ENCODE data around the gene GP1BA.
A peak's percentile ranks its signal among the peaks of the same experiment; 100 is the strongest.

GP1BA gene

DNA sequence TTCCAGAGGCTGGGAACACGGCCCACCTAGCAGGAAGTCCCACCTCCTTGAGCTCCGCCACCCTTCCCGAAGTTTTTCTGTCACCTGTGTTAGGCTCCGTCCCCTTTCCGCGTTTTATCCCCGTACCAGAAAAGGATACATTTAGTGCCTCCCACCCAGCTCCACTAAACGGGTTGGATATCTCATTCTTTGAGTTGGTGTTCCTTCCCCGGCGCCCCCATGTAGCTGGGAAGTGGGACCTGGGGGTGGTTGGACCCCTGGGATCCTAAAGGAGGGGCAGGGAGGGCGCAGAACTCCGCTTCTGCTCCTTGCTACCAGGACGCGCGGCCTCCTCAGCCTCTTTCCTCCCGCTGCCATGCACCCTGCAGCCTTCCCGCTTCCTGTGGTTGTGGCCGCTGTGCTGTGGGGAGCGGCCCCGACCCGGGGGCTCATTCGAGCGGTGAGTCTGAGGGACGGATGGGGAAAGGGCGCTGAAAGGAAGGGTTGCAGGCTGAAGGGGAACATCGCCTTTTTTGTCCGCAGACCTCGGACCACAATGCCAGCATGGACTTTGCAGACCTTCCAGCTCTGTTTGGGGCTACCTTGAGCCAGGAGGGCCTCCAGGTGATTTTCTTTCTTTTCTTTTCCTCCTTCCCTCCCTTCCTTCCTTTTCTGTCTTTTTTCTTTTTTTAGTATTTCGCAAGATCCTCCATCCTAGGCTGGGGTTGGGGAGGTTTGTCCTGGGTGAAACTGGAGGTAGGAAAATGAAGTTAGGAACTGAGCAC, 8.7 kb downstream of the GP1BA start:
- H3K36me3 ChIP-seq (ENCODE audit: insufficient read depth, low read length), result peaks cover 64% of the 10 kb centered on the region
- peak overlapping the region; percentile 94 for H3K9ac ChIP-seq (ENCODE audit: low read length)
- H3K27me3 ChIP-seq (ENCODE audit: control insufficient read depth in 1 of 2, insufficient read depth in 2 of 2, low read length in 2 of 2), result no peaks in the 10 kb centered on the region
- peaks cover 60% of the 10 kb centered on the region for H3K4me1 ChIP-seq (ENCODE audit: insufficient read depth, low read length)
- no peaks in the 10 kb centered on the region for H3K9me3 ChIP-seq (ENCODE audit: low read length)
- H3K27ac ChIP-seq (ENCODE audit: low read depth, low read length), result peak overlapping the region; percentile 97
- peak overlapping the region; percentile 92 to 97 for H3K4me3 ChIP-seq (ENCODE audit: low read depth in 1 of 2, low read length in 2 of 2)

DNA sequence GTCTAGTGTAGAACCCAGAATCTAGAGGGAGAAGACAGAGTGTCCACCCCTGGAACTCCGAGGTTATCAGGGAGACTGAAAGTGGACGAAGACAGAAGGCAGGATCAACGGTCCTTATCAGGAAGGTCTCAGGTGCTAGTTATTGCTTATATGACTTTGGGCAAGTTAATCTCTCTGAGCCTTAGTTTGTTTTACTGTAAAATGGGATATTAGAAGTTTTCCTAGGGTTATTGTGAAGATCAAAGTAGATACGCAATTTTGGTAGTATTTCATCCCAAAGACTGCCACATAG, 9.2 kb downstream of the GP1BA start:
- H3K9ac ChIP-seq (ENCODE audit: low read length), result peak overlapping the region; percentile 94
- H3K9me3 ChIP-seq (ENCODE audit: low read length), result no peaks in the 10 kb centered on the region
- peak overlapping the region; percentile 97 for H3K27ac ChIP-seq (ENCODE audit: low read depth, low read length)
- H3K36me3 ChIP-seq (ENCODE audit: insufficient read depth, low read length), result peaks cover 65% of the 10 kb centered on the region
- peaks cover 65% of the 10 kb centered on the region for H3K4me1 ChIP-seq (ENCODE audit: insufficient read depth, low read length)
- no peaks in the 10 kb centered on the region for H3K27me3 ChIP-seq (ENCODE audit: control insufficient read depth in 1 of 2, insufficient read depth in 2 of 2, low read length in 2 of 2)
- H3K4me3 ChIP-seq (ENCODE audit: low read depth in 1 of 2, low read length in 2 of 2), result peak overlapping the region; percentile 92 to 97

DNA sequence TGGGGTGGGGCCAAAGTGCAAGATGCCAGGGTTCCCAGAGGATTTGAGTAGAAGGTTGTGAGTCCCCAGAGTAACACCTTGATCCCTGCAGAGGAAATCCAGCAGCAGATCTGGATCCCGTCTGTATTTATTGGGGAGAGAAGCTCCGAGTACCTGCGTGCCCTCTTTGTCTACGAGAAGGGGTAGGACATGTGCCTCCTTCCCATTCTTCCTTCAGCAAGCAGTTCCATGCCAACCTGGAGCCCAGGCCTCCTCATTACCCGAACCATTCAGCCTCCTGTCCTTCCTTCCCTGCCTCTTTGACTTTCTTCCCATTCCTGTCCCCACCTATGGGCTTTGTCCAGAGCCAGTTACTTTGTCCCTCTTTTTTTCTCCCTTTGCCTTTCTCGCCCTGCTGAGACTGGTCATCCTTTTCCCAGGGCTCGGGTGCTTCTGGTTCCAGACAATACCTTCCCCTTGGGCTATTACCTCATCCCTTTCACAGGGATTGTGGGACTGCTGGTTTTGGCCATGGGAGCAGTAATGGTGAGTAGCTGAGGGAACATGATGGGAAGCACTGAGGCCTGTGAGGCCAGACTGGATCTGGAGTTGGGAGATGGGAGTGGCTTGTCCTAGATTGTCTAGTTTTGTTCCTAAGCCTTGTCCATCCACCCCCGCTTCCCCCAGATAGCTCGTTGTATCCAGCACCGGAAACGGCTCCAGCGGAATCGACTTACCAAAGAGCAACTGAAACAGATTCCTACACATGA, 10.9 kb downstream of the GP1BA start:
- peaks cover 58% of the 10 kb centered on the region for H3K36me3 ChIP-seq (ENCODE audit: insufficient read depth, low read length)
- H3K4me3 ChIP-seq (ENCODE audit: low read depth in 1 of 2, low read length in 2 of 2), result no peak overlapping the region
- H3K9ac ChIP-seq (ENCODE audit: low read length), result no peak overlapping the region
- H3K27me3 ChIP-seq (ENCODE audit: control insufficient read depth in 1 of 2, insufficient read depth in 2 of 2, low read length in 2 of 2), result no peaks in the 10 kb centered on the region
- H3K27ac ChIP-seq (ENCODE audit: low read depth, low read length), result no peak overlapping the region
- peaks cover 69% of the 10 kb centered on the region for H3K4me1 ChIP-seq (ENCODE audit: insufficient read depth, low read length)
- H3K9me3 ChIP-seq (ENCODE audit: low read length), result no peaks in the 10 kb centered on the region

DNA sequence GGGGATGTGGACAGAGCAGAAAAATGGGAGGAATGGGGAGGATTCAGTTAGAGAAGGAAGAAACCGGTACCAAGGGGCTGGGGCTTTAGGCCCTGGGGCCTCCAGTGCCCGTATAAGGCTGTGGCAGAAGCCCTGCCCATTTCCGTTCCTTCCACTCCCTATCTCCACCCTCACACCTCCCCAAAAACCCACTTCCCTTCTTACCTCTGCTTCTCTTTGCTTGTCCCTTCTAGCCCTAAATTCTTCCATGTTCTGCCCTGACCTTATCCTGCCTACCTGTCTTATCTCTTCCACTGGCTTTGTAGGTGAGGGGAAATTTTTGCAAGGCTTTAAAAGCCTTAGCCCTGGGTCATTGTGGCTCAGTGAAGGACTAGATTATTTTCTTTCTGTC, 12.1 kb downstream of the GP1BA start:
- Histone ChIP-seq H3K4me1 (ENCODE audit: insufficient read depth, low read length) (peaks cover 57% of the 10 kb centered on the region), H3K36me3 (ENCODE audit: insufficient read depth, low read length) (peaks cover 48% of the 10 kb centered on the region), H3K4me3 (ENCODE audit: low read depth in 1 of 2, low read length in 2 of 2) (no peak overlapping the region), H3K27ac (ENCODE audit: low read depth, low read length) (no peak overlapping the region), H3K9ac (ENCODE audit: low read length) (peak overlapping the region; percentile 54), H3K27me3 (ENCODE audit: control insufficient read depth in 1 of 2, insufficient read depth in 2 of 2, low read length in 2 of 2) (no peaks in the 10 kb centered on the region), H3K9me3 (ENCODE audit: low read length) (no peaks in the 10 kb centered on the region)

DNA sequence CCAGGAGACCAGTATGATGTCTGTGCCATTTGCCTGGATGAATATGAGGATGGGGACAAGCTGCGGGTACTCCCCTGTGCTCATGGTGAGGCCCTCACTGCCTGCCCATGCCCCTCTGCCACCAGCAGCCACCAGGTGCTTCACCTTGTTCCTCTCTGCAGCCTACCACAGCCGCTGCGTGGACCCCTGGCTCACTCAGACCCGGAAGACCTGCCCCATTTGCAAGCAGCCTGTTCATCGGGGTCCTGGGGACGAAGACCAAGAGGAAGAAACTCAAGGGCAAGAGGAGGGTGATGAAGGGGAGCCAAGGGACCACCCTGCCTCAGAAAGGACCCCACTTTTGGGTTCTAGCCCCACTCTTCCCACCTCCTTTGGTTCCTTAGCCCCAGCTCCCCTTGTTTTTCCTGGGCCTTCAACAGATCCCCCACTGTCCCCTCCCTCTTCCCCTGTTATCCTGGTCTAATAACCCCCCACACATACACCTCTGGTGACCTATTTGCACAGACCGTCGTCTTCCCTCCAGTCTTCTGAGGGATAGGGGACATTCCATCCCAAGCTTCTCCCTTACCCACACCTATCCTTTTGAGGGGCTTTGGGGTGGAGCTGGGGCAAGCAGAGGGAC, 12.6 kb downstream of the GP1BA start:
- Histone ChIP-seq H3K9me3 (ENCODE audit: low read length) (no peaks in the 10 kb centered on the region), H3K27ac (ENCODE audit: low read depth, low read length) (peak overlapping the region; percentile 84), H3K4me3 (ENCODE audit: low read depth in 1 of 2, low read length in 2 of 2) (no peak overlapping the region), H3K27me3 (ENCODE audit: control insufficient read depth in 1 of 2, insufficient read depth in 2 of 2, low read length in 2 of 2) (no peaks in the 10 kb centered on the region), H3K36me3 (ENCODE audit: insufficient read depth, low read length) (peaks cover 48% of the 10 kb centered on the region), H3K4me1 (ENCODE audit: insufficient read depth, low read length) (peaks cover 56% of the 10 kb centered on the region), H3K9ac (ENCODE audit: low read length) (peak overlapping the region; percentile 54)

DNA sequence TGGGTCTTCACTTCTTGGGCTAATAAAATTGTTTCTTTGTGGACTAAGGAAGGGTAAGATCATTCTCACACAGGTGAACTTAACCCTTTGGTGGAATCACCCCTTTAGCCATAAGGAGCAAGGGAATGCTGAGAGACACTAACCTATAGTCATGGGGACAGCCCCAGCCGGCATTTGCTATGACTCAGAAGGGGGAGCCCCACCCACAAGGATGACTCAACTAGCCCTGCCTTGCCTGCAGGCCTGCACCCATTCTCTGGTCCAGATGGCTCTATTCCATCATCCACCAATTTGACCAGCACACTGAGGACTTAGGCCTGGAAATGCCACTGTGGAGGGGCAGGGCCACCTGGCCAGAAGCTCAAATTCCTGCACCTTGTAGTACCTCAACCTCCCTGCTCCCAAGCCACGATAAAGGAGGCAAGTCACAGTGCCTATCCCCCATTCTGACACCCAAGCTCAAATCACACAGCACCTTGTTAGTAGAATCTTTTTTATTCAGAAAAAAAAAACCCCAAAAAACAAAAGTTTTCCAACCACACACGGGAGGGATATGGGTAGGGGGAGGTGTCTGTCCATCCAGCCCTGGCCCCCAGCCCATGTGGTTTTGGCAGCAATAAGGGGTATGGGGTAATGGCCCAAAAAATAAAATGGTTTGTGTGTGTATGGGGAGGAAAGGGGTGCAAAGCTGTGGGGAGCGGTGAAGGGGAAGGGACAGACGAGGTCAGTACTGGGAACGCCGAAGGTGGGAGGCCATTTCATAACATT, 13.3 kb downstream of the GP1BA start:
- Histone ChIP-seq H3K4me3 (ENCODE audit: low read depth in 1 of 2, low read length in 2 of 2) (peak overlapping the region in 1 of 2 donors; percentile 72), H3K4me1 (ENCODE audit: insufficient read depth, low read length) (peaks cover 58% of the 10 kb centered on the region), H3K9me3 (ENCODE audit: low read length) (no peaks in the 10 kb centered on the region), H3K9ac (ENCODE audit: low read length) (peak overlapping the region; percentile 54), H3K27me3 (ENCODE audit: control insufficient read depth in 1 of 2, insufficient read depth in 2 of 2, low read length in 2 of 2) (no peaks in the 10 kb centered on the region), H3K27ac (ENCODE audit: low read depth, low read length) (peak overlapping the region; percentile 84), H3K36me3 (ENCODE audit: insufficient read depth, low read length) (peaks cover 48% of the 10 kb centered on the region)

DNA sequence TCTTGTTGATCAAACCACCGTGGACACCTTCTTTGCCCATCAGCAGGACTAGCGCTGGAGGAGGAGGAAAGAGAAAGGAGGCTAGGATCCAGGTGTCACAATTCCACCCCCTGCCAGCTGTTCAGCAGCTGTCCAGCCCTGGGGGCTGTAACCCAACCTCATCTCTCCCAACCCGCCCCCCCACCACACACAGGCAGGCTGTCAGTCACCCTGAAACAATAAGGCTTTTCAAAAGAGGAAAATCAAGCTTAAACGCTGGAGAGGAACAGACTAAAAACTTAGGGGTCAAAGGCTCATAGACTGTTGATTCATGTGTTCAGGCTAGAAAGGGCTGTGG, 13.8 kb downstream of the GP1BA start:
- Histone ChIP-seq H3K9ac (ENCODE audit: low read length) (peak overlapping the region; percentile 86), H3K4me1 (ENCODE audit: insufficient read depth, low read length) (peaks cover 63% of the 10 kb centered on the region), H3K4me3 (ENCODE audit: low read depth in 1 of 2, low read length in 2 of 2) (peak overlapping the region in 1 of 2 donors; percentile 72), H3K36me3 (ENCODE audit: insufficient read depth, low read length) (peaks cover 48% of the 10 kb centered on the region), H3K27ac (ENCODE audit: low read depth, low read length) (peak overlapping the region; percentile 88), H3K27me3 (ENCODE audit: control insufficient read depth in 1 of 2, insufficient read depth in 2 of 2, low read length in 2 of 2) (no peaks in the 10 kb centered on the region), H3K9me3 (ENCODE audit: low read length) (no peaks in the 10 kb centered on the region)

DNA sequence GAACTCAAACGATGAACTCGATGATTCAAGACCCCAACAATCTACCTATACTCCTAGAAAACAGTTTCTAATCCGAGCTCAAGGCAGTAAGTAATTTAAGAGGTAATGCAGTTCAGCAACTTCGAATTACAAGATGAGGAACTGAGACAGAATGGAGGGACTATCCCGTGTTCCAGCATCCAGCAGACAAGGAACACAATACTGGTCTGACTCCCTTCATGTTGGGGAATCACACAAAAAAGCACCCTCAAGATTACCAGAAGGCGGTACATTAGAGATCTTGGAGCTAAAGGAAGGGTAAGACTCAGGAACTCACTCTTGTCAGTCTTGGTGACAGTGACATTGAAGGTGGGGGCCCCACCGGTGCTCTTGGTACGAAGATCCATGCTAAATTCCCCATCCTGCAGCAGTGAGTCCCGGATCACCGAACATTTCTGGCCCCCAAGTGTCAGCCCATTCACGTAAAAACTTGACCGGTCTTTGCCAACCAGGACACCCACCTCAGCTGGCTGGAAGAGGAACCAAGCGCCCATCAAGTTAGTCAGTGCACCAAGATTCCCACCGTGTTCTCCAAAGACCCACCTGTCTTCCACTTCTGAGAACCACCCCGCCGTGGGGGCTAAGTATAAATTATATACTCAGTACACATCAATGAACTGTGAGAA, 14.4 kb downstream of the GP1BA start:
- Histone ChIP-seq H3K9ac (ENCODE audit: low read length) (peak overlapping the region; percentile 86), H3K27me3 (ENCODE audit: control insufficient read depth in 1 of 2, insufficient read depth in 2 of 2, low read length in 2 of 2) (no peaks in the 10 kb centered on the region), H3K27ac (ENCODE audit: low read depth, low read length) (peak overlapping the region; percentile 88), H3K4me3 (ENCODE audit: low read depth in 1 of 2, low read length in 2 of 2) (peak overlapping the region; percentile 37 to 72), H3K36me3 (ENCODE audit: insufficient read depth, low read length) (peaks cover 48% of the 10 kb centered on the region), H3K4me1 (ENCODE audit: insufficient read depth, low read length) (peaks cover 63% of the 10 kb centered on the region), H3K9me3 (ENCODE audit: low read length) (no peaks in the 10 kb centered on the region)

DNA sequence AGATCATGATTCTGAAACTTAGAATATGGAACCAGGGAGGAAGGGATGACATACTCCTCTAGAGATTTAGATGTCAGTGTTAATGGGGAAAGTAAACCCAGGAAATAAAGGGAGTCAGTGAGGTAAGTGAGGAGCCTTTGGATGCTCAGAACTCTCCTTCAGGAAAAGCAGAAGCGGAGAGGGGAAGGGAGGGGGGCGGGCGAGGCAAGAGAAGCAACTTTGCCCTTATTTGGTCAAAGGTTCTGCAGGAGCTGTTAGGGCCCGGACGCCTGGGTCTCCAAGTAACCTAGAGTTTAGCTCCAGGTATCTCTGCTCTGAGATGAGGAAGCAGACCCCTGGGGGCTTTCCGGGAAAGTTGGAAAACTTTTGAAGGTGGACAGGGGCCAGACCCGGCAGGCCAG, 14.9 kb downstream of the GP1BA start:
- Histone ChIP-seq H3K27me3 (ENCODE audit: control insufficient read depth in 1 of 2, insufficient read depth in 2 of 2, low read length in 2 of 2) (no peaks in the 10 kb centered on the region), H3K4me1 (ENCODE audit: insufficient read depth, low read length) (peaks cover 57% of the 10 kb centered on the region), H3K27ac (ENCODE audit: low read depth, low read length) (peak overlapping the region; percentile 88), H3K9me3 (ENCODE audit: low read length) (no peaks in the 10 kb centered on the region), H3K9ac (ENCODE audit: low read length) (peak overlapping the region; percentile 86), H3K36me3 (ENCODE audit: insufficient read depth, low read length) (peaks cover 48% of the 10 kb centered on the region), H3K4me3 (ENCODE audit: low read depth in 1 of 2, low read length in 2 of 2) (peak overlapping the region; percentile 37 to 72)

DNA sequence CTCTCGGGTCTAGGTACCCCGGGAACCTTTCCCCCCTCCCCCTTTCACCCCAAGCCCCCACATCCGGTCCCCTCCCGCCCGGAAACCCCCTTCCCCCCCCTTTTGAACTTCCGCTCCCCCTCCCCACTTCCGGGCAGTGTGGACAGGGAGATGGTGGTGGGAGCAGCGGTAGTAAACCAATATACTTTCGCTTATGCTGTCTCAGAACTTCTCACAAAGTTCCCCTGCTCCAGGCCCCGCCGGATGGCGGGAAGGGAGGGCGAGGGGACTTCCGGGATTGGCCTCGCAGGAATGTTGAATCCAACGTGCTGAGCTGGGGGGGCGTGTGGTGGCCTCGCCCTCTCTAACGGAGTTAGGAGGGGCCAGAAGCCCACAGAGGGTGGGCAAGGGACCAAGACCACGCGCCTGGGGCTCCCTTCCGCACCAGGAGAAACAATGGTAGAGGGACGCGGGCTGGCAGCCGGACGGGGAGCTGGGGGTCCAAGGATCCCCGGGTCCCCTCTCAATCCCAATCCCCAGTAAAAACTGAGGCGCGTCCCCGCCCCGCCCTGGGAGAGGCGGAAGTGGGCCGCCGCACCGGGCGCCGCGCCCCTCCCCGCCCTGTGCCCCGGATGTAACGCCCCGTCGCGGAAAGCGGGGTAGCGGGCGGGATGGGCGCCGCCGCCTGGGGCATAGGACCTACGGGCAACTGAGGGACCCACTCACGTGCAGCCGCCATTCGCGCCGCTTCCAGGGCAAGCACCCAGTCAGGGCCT, 15.5 kb downstream of the GP1BA start:
- H3K27ac ChIP-seq (ENCODE audit: low read depth, low read length), result peak overlapping the region; percentile 100
- peak overlapping the region; percentile 86 for H3K9ac ChIP-seq (ENCODE audit: low read length)
- H3K27me3 ChIP-seq (ENCODE audit: control insufficient read depth in 1 of 2, insufficient read depth in 2 of 2, low read length in 2 of 2), result no peaks in the 10 kb centered on the region
- H3K9me3 ChIP-seq (ENCODE audit: low read length), result no peaks in the 10 kb centered on the region
- peak overlapping the region; percentile 72 to 95 for H3K4me3 ChIP-seq (ENCODE audit: low read depth in 1 of 2, low read length in 2 of 2)
- peaks cover 42% of the 10 kb centered on the region for H3K36me3 ChIP-seq (ENCODE audit: insufficient read depth, low read length)
- peaks cover 52% of the 10 kb centered on the region for H3K4me1 ChIP-seq (ENCODE audit: insufficient read depth, low read length)
